ENCODE data around the gene SPARC.

GRCh38 chr5:151675611-151676313 lies 11.0 kb downstream of the SPARC start:
- TF ChIP-seq CTCF (IDR thresholded peaks at IDR 0.05) (no peak), ZFX (IDR thresholded peaks at IDR 0.05; ENCODE audit: borderline replicate concordance) (no peak)
